GM12878 (cell line): Measurements from ENCODE around the gene CCDC47. TPM values are rescaled to one million over a fixed set of nuclear protein-coding genes. Genes with fewer than 3 reads are reported as not detected.

Experiments
- ATAC-seq: fragments of 200-7000 bp; cut with Tn5 transposase; 3 replicates; pipeline ENCODE4 v1.9.1; 2020; ENCODE audit warnings: mild to moderate bottlenecking, moderate library complexity
- BruUV-seq: library from RNA; stranded (reverse); fragments of 400-500 nt; replicated peaks from 2 replicates; lab custom pipeline; 2021; lab: Mats Ljungman, UMichigan
- CTCF ChIA-PET: fragments of 300-600 bp; sonication (Branson Sonifier 250); formaldehyde crosslinking; extraction: SDS; loops from one replicate; lab custom pipeline; 2021; ENCODE audit warnings: inconsistent platforms; lab: Yijun Ruan, JAX
- POLR2A ChIA-PET: fragments of 350-600 bp; formaldehyde crosslinking; extraction: SDS; loops from one replicate; lab custom pipeline; 2021; ENCODE audit warnings: inconsistent platforms; lab: Charles Lee
- RAD21 ChIA-PET: fragments of 300-600 bp; sonication (Branson Sonifier 250); formaldehyde crosslinking; loops from one replicate; lab custom pipeline; 2023; ENCODE audit warnings: antibody characterized with exemption; ENCODE audit not compliant: unreplicated experiment; lab: Charles Lee
- SMC1A ChIA-PET: fragments of 300-600 bp; sonication (Branson Sonifier 250); formaldehyde crosslinking; loops from one replicate; lab custom pipeline; 2023; ENCODE audit not compliant: unreplicated experiment, uncharacterized antibody; lab: Charles Lee
- DNase-seq: peaks from one replicate; pipeline ENCODE4 v3.0.0-alpha.2; 2011; ENCODE audit warnings: low read depth, low spot score
- FAIRE-seq: peaks from 3 replicates; lab custom pipeline; 2011; peaks lifted over from hg19 to GRCh38; lab: Jason Lieb, UNC
- H2AFZ ChIP-seq: 2 replicates; pipeline ENCODE4 v1.6.0; 2011; ENCODE audit warnings: low read depth, low read length, control low read depth; ENCODE audit not compliant: control insufficient read depth
- H3K27ac ChIP-seq: 2 replicates; pipeline ENCODE4 v1.5.1; 2011; ENCODE audit warnings: control low read depth; ENCODE audit not compliant: control insufficient read depth, insufficient read depth
- H3K27me3 ChIP-seq, 2 experiments: replicated peaks in 1 of 2; 2 replicates each; pipeline versions ENCODE4 v1.6.0 to v1.6.1; 2011; ENCODE audit warnings: low read length in 1 of 2; ENCODE audit not compliant: control insufficient read depth in 2 of 2, insufficient read depth in 2 of 2
- H3K36me3 ChIP-seq, 2 experiments: 2 replicates each; pipeline ENCODE4 v1.5.1; 2011; ENCODE audit warnings: low read length in 1 of 2; ENCODE audit not compliant: control insufficient read depth in 2 of 2, insufficient read depth in 2 of 2
- H3K4me1 ChIP-seq: 2 replicates; pipeline ENCODE4 v1.6.1; 2011; ENCODE audit warnings: mild to moderate bottlenecking, low read length, moderate library complexity, mixed read lengths; ENCODE audit not compliant: control insufficient read depth, insufficient read depth
- H3K4me2 ChIP-seq: 2 replicates; pipeline ENCODE4 v1.6.0; 2011; ENCODE audit warnings: control low read depth; ENCODE audit not compliant: control insufficient read depth, insufficient read depth
- H3K4me3 ChIP-seq: fragments of 200-600 bp; sonication (generic); 2 replicates; pipeline ENCODE4 v1.5.1; 2016
- H3K79me2 ChIP-seq: 2 replicates; pipeline ENCODE4 v1.6.0; 2011; ENCODE audit warnings: low read length; ENCODE audit not compliant: control insufficient read depth, insufficient read depth
- H3K9ac ChIP-seq: 2 replicates; pipeline ENCODE4 v1.8.0; 2011; ENCODE audit warnings: low read length, control low read depth, mixed read lengths; ENCODE audit not compliant: control insufficient read depth, insufficient read depth
- H3K9me3 ChIP-seq: replicated peaks from 3 replicates; pipeline ENCODE4 v1.5.1; 2011; ENCODE audit warnings: mild to moderate bottlenecking, low read length; ENCODE audit not compliant: control insufficient read depth, insufficient read depth
- H4K20me1 ChIP-seq: 2 replicates; pipeline ENCODE4 v1.6.0; 2011; ENCODE audit not compliant: control insufficient read depth, insufficient read depth
- ATF3 ChIP-seq: IDR thresholded peaks from 2 replicates; pipeline ENCODE4 v1.6.1; 2011; ENCODE audit warnings: low read depth, mild to moderate bottlenecking, low read length, moderate library complexity, borderline replicate concordance; ENCODE audit errors: extremely low read depth
- CREB1 ChIP-seq: IDR thresholded peaks from 2 replicates; pipeline ENCODE4 v1.6.1; 2012; ENCODE audit warnings: low read depth, mild to moderate bottlenecking, inconsistent platforms
- CUX1 ChIP-seq: IDR thresholded peaks from 2 replicates; pipeline ENCODE4 v1.6.1; 2012; ENCODE audit warnings: improper control_type of control experiment, low read depth, low read length; ENCODE audit not compliant: insufficient replicate concordance
- EP300 ChIP-seq, 2 experiments: fragments of 150-350 bp in 1 of 2; IDR thresholded peaks; 2 replicates each; pipeline ENCODE4 v1.6.1; 2011 to 2012; ENCODE audit warnings: low read depth in 2 of 2, low read length in 2 of 2, borderline replicate concordance in 1 of 2, improper control_type of control experiment in 1 of 2, inconsistent platforms in 1 of 2; ENCODE audit not compliant: control insufficient read depth in 1 of 2
- EZH2 ChIP-seq: IDR thresholded peaks from 2 replicates; pipeline ENCODE4 v1.6.1; 2012; ENCODE audit warnings: low read depth, mild to moderate bottlenecking, control low read depth, inconsistent platforms, low read length, borderline replicate concordance; ENCODE audit not compliant: control insufficient read depth
- HCFC1 ChIP-seq: fragments of 150-350 bp; IDR thresholded peaks from 2 replicates; pipeline ENCODE4 v1.6.1; 2014; ENCODE audit warnings: low read length
- HDAC6 ChIP-seq: fragments of 200-600 bp; sonication (generic); IDR thresholded peaks from one replicate; pipeline ENCODE4 v1.8.0; 2017; ENCODE audit warnings: antibody characterized with exemption; ENCODE audit not compliant: unreplicated experiment
- NBN ChIP-seq: fragments of 450-650 bp; IDR thresholded peaks from 2 replicates; pipeline ENCODE4 v1.6.1; 2016
- POLR2A ChIP-seq: IDR thresholded peaks from 2 replicates; pipeline ENCODE4 v1.6.1; 2011; ENCODE audit warnings: low read depth, mild to moderate bottlenecking, low read length
- POLR2AphosphoS2 ChIP-seq: IDR thresholded peaks from 2 replicates; pipeline ENCODE4 v1.6.1; 2011; ENCODE audit warnings: low read depth, mild to moderate bottlenecking, low read length, improper control_type of control experiment, moderate library complexity
- RAD21 ChIP-seq: IDR thresholded peaks from 2 replicates; pipeline ENCODE4 v1.6.1; 2011; ENCODE audit warnings: mild to moderate bottlenecking, low read depth, low read length, moderate library complexity; ENCODE audit not compliant: insufficient read depth
- YBX1 ChIP-seq: fragments of 450-650 bp; IDR thresholded peaks from 2 replicates; pipeline ENCODE4 v1.6.1; 2016; ENCODE audit warnings: antibody characterized with exemption
- ZBTB33 ChIP-seq: fragments of 450-650 bp; IDR thresholded peaks from 2 replicates; pipeline ENCODE4 v1.6.1; 2017; ENCODE audit warnings: mild to moderate bottlenecking
- ZNF384 ChIP-seq: IDR thresholded peaks from 2 replicates; pipeline ENCODE4 v1.6.1; 2012; ENCODE audit warnings: low read depth, mild to moderate bottlenecking, low read length, improper control_type of control experiment, borderline replicate concordance
- WGBS: methylation state at CpG from one replicate; pipeline ENCODE4 v1.1.6; 2016; ENCODE audit warnings: low lambda C conversion rate; ENCODE audit not compliant: insufficient replicate concordance, insufficient coverage; ENCODE audit errors: missing lambda C conversion rate; 5-methylcytosine and 5-hydroxymethylcytosine counted together
- in situ Hi-C: fragments of 300-500 bp; cut with MboI; formaldehyde crosslinking; loops from 9 replicates; pipeline ENCODE4 v1.14.3; 2018; ENCODE audit warnings: mixed read lengths
- intact Hi-C: fragments of 100-400 bp; cut with micrococcal nuclease; formaldehyde crosslinking; loops from one replicate; pipeline ENCODE4 v1.14.2; 2022; ENCODE audit not compliant: unreplicated experiment
- polyA plus RNA-seq, 11 experiments: library from polyadenylated mRNA; depleted of rRNA in 4 of 11; unstranded in 6 of 11; stranded (reverse) in 5 of 11; fragments of >200 nt; fragmentation: Nextera tagmentation in 4 of 11; fragmentation: Illumina TruSeq in 1 of 11; extraction: Ambion mirVana in 4 of 11; extraction: Trizol in 1 of 11; gene quantifications; 1 replicate in 1 of 11; 2 replicates in 10 of 11; pipeline versions ENCODE4 v1.2.1 to v1.2.3, GENCODE V29; 2011 to 2016; ENCODE audit warnings: inconsistent platforms in 2 of 11, missing spikeins in 2 of 11, low read depth in 1 of 11
- total RNA-seq, 4 experiments: library from RNA; depleted of rRNA in 3 of 4; stranded (reverse); fragments of >200 nt in 3 of 4; fragmentation: Illumina TruSeq in 1 of 4; extraction: Trizol in 1 of 4; gene quantifications; 2 replicates each; pipeline versions ENCODE4 v1.2.1 to v1.2.3, GENCODE V29; 2013 to 2021

The CCDC47 gene
- total and polyA plus RNA-seq, 10 of the 15 experiments (the other 5 are each of a cell fraction or from before 2014, with no cell fraction given): 13.6 to 81.4 (median 58.9) TPM

- peaks cover 6 to 11% of the 10 kb centered on the region in 2 experiments; a peak in 3 of 4 replicates for H3K36me3 ChIP-seq
- WGBS: under 1% methylated on average over 86 of the region's 88 CpGs
- H3K9me3 ChIP-seq: no peaks in the 10 kb centered on the region
- H3K4me1 ChIP-seq: peaks cover 35% of the 10 kb centered on the region
- DNase-seq (no peak), FAIRE-seq (peak; percentile 47), ATAC-seq (peak; percentile 4)
- H3K9ac ChIP-seq: peak overlapping the region; percentile 86
- H3K4me2 ChIP-seq: peak overlapping the region; percentile 92
- BruUV-seq: TSS peak; percentile 54
- no peaks in the 10 kb centered on the region for H3K27me3 ChIP-seq
- peaks cover 65% of the 10 kb centered on the region for H3K79me2 ChIP-seq
- POLR2A ChIA-PET: interaction anchor here (0.6 to 4.2 kb wide), 16 partner anchors 21 to 319 kb away, joined by 3 to 42 read pairs (median 4); partner anchors contain the start of genes CCDC47, DCAF7, DDX42 and ICAM2
- intact Hi-C loops (no loop called here), in situ Hi-C loops (no loop called here)
- peak overlapping the region; percentile 37; the same call in 1 of the 2 replicates for H2AFZ ChIP-seq
- H3K27ac ChIP-seq: peak overlapping the region; percentile 94
- H4K20me1 ChIP-seq: no peaks in the 10 kb centered on the region
- RAD21 ChIA-PET: interaction anchor here (0.8 to 3.8 kb wide), 6 partner anchors 40 to 275 kb away, joined by 4 to 23 read pairs (median 5); partner anchors contain the start of genes CCDC47, DDX42 and STRADA
- SMC1A ChIA-PET: interaction anchor here (0.7 to 2.1 kb wide), 6 partner anchors 36 to 74 kb away, joined by 3 to 6 read pairs (median 4); no protein-coding TSS in a partner anchor
- H3K4me3 ChIP-seq: peak overlapping the region; percentile 91
- CTCF ChIA-PET: interaction anchor here (0.7 to 2.3 kb wide), 9 partner anchors 18 to 275 kb away, joined by 3 to 11 read pairs (median 4); partner anchors contain the start of genes MAP3K3 and STRADA
- TF ChIP-seq ATF3 (no peak), NBN (peak; percentile 22; the same call in 1 of the 2 replicates), POLR2A (peak; percentile 75), YBX1 (no peak), HCFC1 (0 out of 2 replicates have a peak, but pooled peaks have one; percentile 26), EP300 (IDR thresholded peaks at IDR 0.05; ENCODE audit: borderline replicate concordance in 1 of 2, control insufficient read depth in 1 of 2, low read depth in 2 of 2, low read length in 2 of 2) (no peak), ZNF384 (no peak), ZBTB33 (no peak), CUX1 (no peak), RAD21 (no peak), EZH2 (no peak), CREB1 (peak; percentile 7; the same call in 1 of the 2 replicates), HDAC6 (no peak), POLR2AphosphoS2 (no peak; the same call in 1 of the 2 replicates)
These were observed 72.6 kb downstream of the CCDC47 start for GRCh38 chr17:63700528-63701455.
